PC-3 (cell line): ENCODE measurements around the gene TXLNG.

ENCODE experiments used
- CTCF ChIP-seq: fragments of 300-600 bp; sonication (generic); conservative IDR thresholded peaks from 2 replicates; pipeline ENCODE4 v1.5.1; 2017; ENCODE audit warnings: antibody characterized with exemption, low read depth, mild to moderate bottlenecking, low read length
- EZH2 ChIP-seq: fragments of 300-600 bp; sonication (generic); IDR thresholded peaks from one replicate; pipeline ENCODE4 v1.6.1; 2017; ENCODE audit warnings: antibody characterized with exemption, mild to moderate bottlenecking, low read length; ENCODE audit not compliant: unreplicated experiment
- EZH2phosphoT487 ChIP-seq: fragments of 300-600 bp; sonication (generic); IDR thresholded peaks from 2 replicates; pipeline ENCODE4 v1.6.1; 2018; ENCODE audit warnings: mild to moderate bottlenecking, antibody characterized with exemption, low read length, borderline replicate concordance

- TF ChIP-seq CTCF (no peak), EZH2 (no peak), EZH2phosphoT487 (no peak)
Measured at GRCh38 chrX:16828124-16828908, 42.0 kb downstream of the TXLNG start.
